ENCODE measurements around the gene OLIG2. TPM values are rescaled to one million over a fixed set of nuclear protein-coding genes. Genes with fewer than 3 reads are reported as not detected.
A peak's percentile ranks its signal among the peaks of the same experiment; 100 is the strongest.

Gene OLIG2
- total and polyA plus RNA-seq, 8 donors: 0.06 TPM; not detected in 7

- no peak overlapping the region for H3K4me3 ChIP-seq
- intact Hi-C loops (cut with DNase I): no loop called here
- no peaks in the 10 kb centered on the region for H3K36me3 ChIP-seq
- no peaks in the 10 kb centered on the region for H3K27me3 ChIP-seq
- no peaks in the 10 kb centered on the region for H3K9me3 ChIP-seq
- WGBS, 2 donors: 35% methylated on average over 2 of the region's 2 CpGs
- peak in 1 of 6 donors; percentile 29 for DNase-seq
- no peak for FAIRE-seq
- peak in 2 of 4 donors; percentile 60 to 80 for ATAC-seq
- TF ChIP-seq, protein P1, sequence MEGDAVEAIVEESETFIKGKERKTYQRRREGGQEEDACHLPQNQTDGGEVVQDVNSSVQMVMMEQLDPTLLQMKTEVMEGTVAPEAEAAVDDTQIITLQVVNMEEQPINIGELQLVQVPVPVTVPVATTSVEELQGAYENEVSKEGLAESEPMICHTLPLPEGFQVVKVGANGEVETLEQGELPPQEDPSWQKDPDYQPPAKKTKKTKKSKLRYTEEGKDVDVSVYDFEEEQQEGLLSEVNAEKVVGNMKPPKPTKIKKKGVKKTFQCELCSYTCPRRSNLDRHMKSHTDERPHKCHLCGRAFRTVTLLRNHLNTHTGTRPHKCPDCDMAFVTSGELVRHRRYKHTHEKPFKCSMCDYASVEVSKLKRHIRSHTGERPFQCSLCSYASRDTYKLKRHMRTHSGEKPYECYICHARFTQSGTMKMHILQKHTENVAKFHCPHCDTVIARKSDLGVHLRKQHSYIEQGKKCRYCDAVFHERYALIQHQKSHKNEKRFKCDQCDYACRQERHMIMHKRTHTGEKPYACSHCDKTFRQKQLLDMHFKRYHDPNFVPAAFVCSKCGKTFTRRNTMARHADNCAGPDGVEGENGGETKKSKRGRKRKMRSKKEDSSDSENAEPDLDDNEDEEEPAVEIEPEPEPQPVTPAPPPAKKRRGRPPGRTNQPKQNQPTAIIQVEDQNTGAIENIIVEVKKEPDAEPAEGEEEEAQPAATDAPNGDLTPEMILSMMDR (IDR thresholded peaks at IDR 0.05): no peak
- H3K4me1 ChIP-seq: peaks cover 0 to 2% (median 0%) of the 10 kb centered on the region in 3 donors
- no peak overlapping the region for H3K27ac ChIP-seq
Measured at GRCh38 chr21:33059380-33059841, 33.7 kb downstream of the OLIG2 start.

DNA sequence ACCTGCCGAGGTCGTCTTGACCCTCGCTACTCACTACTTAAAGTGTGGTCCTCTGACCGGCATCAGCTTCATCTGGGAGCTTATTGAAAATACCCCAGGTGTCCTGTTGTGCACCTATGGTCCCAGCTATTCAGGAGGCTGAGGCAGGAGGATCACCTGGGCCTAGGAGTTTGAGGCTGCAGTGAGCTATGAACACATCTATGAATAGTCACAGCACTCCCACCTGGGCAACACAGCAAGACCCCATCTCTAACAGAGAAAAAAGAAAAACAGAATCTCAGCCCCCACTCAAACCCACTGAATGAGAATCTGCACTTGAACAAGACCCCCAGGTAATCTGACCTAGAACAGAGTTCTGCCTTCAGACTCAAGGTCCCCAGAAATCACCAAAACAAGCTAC is 35.5 kb downstream of the OLIG2 start:
- H3K4me1 ChIP-seq: peaks cover 0 to 2% (median 0%) of the 10 kb centered on the region in 3 donors
- no peaks in the 10 kb centered on the region for H3K36me3 ChIP-seq
- WGBS, 2 donors: 83 to 94% methylated on average over 4 of the region's 4 CpGs
- no peak overlapping the region for H3K27ac ChIP-seq
- TF ChIP-seq, protein P1 (IDR thresholded peaks at IDR 0.05): no peak
- FAIRE-seq: no peak
- no peaks in the 10 kb centered on the region for H3K9me3 ChIP-seq
- intact Hi-C loops (cut with DNase I): no loop called here
- no peak for DNase-seq
- ATAC-seq: no peak
- H3K4me3 ChIP-seq: no peak overlapping the region
- peaks cover 0 to 3% (median 0%) of the 10 kb centered on the region in 4 donors for H3K27me3 ChIP-seq

- H3K27me3 ChIP-seq: peaks cover 0 to 13% (median 2%) of the 10 kb centered on the region in 4 donors
- 81 to 84% methylated on average over 5 of the region's 5 CpGs for WGBS, 2 donors
- ATAC-seq: no peak
Measured at GRCh38 chr21:33063375-33063883, 37.7 kb downstream of the OLIG2 start.

DNA sequence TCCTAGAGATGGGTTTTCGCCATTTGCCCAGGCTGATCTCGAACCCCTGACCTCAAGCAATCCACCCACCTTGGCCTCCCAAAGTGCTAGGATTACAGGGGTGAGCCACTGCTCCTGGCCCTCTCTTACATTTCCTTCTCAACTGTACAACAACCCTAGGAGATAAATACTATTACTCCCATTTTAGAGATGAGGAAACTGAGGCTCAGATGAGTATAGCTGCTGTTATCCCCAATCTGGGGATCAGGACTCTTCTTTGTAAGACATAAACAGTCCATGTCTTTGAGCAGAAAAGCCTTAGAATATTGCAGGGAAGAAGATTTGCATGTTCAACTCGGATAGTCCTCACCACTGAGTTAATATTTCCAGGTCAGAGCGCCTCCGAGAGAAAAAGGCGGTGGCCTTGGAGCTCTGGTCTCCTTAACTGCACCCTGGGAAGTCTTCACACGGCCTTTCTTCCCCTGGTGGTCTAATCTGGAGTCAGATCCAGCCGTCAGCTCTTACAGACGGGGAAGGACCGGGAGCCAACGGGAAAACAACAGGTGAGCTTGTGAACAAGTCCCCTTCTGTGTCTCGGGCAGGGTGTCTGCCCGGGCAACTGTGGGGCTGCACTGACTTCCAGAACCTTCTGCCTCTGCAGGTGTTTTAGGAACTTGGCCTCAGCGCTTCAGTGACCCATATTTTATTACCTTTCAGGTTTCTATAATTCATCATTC is 38.3 kb downstream of the OLIG2 start:
- 20 to 22% methylated on average over 14 of the region's 14 CpGs for WGBS, 2 donors
- TF ChIP-seq, protein P1 (IDR thresholded peaks at IDR 0.05): no peak
- intact Hi-C loops (cut with DNase I): no loop called here

More at GRCh38 chr21:33063375-33063883, 37.7 kb downstream of the OLIG2 start:
- no peaks in the 10 kb centered on the region for H3K36me3 ChIP-seq
- intact Hi-C loops (cut with DNase I): no loop called here
- no peaks in the 10 kb centered on the region for H3K9me3 ChIP-seq
- peaks cover 0 to 2% (median 0%) of the 10 kb centered on the region in 3 donors for H3K4me1 ChIP-seq
- no peak overlapping the region for H3K4me3 ChIP-seq
- no peak overlapping the region for H3K27ac ChIP-seq
- no peak for FAIRE-seq
- TF ChIP-seq, protein P1 (IDR thresholded peaks at IDR 0.05): no peak
- DNase-seq: no peak

More for the DNA sequence above, 38.3 kb downstream of the OLIG2 start:
- Histone ChIP-seq H3K27ac (no peak overlapping the region), H3K4me3 (no peak overlapping the region), H3K4me1 (no peaks in the 10 kb centered on the region), H3K36me3 (no peaks in the 10 kb centered on the region), H3K9me3 (no peaks in the 10 kb centered on the region), H3K27me3 (peaks cover 0 to 20% (median 5%) of the 10 kb centered on the region in 4 donors)
- DNase-seq: no peak
- ATAC-seq: no peak
- FAIRE-seq: no peak

Data from pancreas (tissue), 10 donors.